DMS79 (cell line): ENCODE results near the gene FBXO11.

Experiments
- DNase-seq: peaks from one replicate; lab custom pipeline; 2025; lab: John Stamatoyannopoulos, UW

FBXO11 gene

GRCh38 chr2:47849368-47849767, 56.9 kb downstream of the FBXO11 start:
- no peak for DNase-seq

GRCh38 chr2:47844162-47844561, 62.1 kb downstream of the FBXO11 start:
- DNase-seq, result no peak

DNA sequence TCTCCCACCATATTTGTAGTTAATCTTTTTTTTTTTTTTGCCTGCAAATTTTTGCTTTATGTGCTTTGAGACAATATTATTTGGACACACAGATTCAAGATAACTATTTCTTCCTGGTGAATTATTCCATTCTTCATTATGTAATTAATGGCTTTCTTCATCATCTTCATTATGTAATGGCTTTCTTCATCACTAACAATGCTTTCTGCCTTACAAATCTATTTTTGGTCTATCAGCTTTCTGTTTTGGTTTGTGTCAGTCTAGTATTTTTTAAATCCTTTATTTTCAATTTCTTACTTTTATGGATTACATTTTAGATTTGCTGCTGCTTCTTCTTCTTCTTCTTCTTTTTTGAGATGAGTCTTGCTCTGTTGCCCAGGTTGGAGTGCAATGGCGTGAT, 62.9 kb downstream of the FBXO11 start:
- DNase-seq, result no peak

GRCh38 chr2:47842846-47843245, 63.5 kb downstream of the FBXO11 start:
- no peak for DNase-seq

- DNase-seq, result peak; percentile 83
These were observed 67.6 kb downstream of the FBXO11 start for GRCh38 chr2:47838686-47839085.

- no peak for DNase-seq
These were observed 68.0 kb downstream of the FBXO11 start for GRCh38 chr2:47838249-47838648.

- no peak for DNase-seq
These were observed 72.8 kb downstream of the FBXO11 start for GRCh38 chr2:47833516-47833968.

DNA sequence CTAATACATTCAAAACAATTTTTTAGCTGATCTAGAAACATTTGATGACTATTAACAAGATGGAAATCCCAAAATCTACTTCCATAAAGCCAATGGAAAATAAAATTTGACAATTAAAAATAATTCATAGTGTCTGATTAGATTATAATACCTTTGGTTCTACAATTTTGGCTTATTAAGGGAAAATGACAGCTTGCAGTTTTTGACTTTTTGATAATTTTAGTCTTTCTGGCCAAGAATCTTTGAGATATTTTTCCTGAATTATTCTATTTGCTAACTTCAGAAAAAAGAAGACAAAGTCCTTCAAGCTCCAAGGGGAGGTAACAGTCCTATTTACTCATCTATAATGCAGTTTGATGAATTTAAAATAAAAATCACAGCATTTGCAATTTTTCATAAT, 83.8 kb downstream of the FBXO11 start:
- no peak for DNase-seq

GRCh38 chr2:47819834-47820233, 86.5 kb downstream of the FBXO11 start:
- DNase-seq, result no peak

DNA sequence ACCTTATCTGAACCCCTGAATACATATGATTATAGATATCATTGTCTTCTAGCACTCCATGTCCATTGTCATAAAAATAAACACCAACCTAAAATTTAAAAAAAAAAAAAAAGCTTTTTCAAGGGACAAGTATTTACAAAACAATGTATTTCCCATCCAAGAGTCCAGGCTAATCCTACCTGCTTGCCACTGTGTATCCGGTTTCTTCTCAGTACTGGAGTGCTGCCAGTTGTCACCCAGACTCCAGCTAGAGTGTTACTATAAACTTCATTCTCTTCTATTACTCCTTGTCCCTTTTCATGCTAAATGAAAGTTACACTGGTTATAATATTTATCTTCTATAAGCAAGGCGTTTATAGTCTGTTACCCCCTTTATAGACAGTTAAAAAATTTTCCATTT, 87.5 kb downstream of the FBXO11 start:
- no peak for DNase-seq

DNA sequence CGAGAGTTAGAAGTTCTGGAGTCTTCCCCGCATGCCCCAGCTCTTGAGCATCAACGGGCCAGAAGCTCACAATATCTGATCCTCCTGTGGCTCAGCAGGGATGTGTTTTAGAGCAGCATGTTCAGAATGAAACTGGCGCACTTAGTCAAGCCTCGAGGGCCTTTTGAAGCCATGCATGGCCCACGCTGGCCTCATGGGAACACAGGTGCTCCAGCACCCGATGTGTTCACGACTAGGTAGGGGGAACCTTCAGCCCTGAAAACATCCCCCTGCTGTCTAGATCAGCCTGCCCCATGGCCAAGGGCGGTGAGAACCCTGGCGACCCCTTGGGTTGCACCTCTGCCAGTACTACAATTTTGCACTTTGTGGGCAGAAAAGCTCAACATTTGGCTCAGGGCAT, 90.5 kb downstream of the FBXO11 start:
- peak; percentile 38 for DNase-seq

DNA sequence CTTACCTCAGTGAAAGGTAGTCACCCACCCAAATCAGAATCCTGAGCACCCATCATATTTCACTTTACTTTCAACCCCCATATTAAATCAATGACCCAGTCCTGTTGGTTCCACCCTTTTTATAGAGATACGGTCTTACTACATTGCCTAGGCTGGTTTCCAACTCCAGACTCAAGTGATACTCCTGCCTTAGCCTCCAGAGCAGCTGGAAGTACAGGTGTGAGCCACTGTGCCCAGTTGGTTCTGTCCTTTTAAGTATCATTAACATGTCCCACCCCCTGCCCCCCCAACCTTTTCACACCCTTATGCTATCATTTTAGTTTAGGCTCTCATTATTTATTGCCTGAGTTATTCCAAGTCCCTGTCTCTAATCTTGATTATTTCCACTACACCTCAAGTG, 94.6 kb downstream of the FBXO11 start:
- peak; percentile 41 for DNase-seq

- no peak for DNase-seq
These were observed 95.4 kb downstream of the FBXO11 start for GRCh38 chr2:47810850-47811249.

GRCh38 chr2:47809903-47810302, 96.4 kb downstream of the FBXO11 start:
- DNase-seq, result no peak

GRCh38 chr2:47808614-47809013, 97.7 kb downstream of the FBXO11 start:
- DNase-seq, result no peak

GRCh38 chr2:47805850-47806249, 100.4 kb downstream of the FBXO11 start:
- no peak for DNase-seq

- DNase-seq, result no peak
These were observed 102.5 kb downstream of the FBXO11 start for GRCh38 chr2:47803770-47804169.

DNA sequence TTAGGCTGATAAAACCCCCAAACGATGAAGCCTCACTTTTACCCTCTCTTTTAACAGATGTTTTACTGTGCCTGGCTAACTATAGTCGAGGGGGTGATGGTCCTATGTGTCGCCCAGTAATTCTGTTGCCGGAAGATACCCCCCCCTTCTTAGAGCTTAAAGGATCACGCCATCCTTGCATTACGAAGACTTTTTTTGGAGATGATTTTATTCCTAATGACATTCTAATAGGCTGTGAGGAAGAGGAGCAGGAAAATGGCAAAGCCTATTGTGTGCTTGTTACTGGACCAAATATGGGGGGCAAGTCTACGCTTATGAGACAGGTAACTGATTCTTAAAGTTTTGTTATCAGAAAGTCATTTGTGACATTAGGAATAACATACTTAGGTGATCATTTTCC, 102.9 kb downstream of the FBXO11 start:
- DNase-seq, result no peak

DNA sequence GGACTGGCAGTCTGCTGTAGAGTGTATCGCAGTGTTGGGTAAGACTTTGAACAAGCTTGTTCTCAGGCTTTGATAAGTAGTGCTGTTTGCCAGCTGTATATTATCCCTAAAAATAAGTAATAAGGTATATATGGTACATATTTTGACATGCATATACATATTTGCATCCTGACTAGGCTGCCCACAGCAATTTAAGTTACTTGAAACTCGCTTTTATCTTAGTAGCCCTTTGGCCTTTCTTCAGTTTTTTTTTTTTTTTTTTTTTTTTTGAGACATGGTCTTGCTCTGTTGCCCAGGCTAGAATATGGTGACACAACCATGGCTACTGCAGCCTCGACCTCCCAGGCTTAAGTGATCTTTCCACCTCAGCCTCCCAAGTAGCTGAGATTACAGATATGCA, 105.2 kb downstream of the FBXO11 start:
- DNase-seq, result no peak

DNA sequence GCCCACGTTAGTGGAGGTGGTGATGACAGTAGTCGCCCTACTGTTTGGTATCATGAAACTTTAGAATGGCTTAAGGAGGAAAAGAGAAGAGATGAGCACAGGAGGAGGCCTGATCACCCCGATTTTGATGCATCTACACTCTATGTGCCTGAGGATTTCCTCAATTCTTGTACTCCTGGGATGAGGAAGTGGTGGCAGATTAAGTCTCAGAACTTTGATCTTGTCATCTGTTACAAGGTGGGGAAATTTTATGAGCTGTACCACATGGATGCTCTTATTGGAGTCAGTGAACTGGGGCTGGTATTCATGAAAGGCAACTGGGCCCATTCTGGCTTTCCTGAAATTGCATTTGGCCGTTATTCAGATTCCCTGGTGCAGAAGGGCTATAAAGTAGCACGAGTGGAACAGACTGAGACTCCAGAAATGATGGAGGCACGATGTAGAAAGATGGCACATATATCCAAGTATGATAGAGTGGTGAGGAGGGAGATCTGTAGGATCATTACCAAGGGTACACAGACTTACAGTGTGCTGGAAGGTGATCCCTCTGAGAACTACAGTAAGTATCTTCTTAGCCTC, 107.2 kb downstream of the FBXO11 start:
- DNase-seq, result no peak

DNA sequence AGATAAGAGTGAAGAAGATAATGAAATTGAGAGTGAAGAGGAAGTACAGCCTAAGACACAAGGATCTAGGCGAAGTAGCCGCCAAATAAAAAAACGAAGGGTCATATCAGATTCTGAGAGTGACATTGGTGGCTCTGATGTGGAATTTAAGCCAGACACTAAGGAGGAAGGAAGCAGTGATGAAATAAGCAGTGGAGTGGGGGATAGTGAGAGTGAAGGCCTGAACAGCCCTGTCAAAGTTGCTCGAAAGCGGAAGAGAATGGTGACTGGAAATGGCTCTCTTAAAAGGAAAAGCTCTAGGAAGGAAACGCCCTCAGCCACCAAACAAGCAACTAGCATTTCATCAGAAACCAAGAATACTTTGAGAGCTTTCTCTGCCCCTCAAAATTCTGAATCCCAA, 107.7 kb downstream of the FBXO11 start:
- DNase-seq, result no peak

DNA sequence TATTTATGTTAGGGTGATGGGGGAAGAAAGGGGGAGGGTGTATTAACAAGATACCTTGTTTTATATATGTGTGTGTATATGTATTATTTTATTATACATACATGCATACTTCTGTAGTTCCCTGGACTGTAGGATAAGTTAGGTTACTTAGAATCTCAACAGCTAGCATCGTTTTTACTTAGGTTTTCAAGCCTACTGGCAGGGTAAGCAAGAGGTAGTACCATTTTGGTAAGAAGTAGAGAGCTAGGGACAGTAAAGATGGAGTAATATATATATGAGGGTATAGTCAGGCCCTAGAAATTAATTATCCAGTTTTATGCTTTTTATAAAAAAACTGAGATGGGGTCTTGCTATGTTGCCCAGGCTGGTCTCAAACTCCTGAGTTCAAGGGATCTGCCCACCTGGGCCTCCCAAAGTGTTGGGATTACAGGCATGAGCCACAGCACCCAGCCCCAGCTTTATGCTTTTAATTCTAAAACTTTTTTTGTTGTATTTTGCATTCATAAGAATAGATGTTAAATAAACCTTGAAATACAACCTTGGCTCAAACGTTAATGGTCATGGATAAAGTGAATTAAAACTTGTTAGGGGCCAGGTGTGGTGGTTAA, 110.1 kb downstream of the FBXO11 start:
- DNase-seq, result no peak

DNA sequence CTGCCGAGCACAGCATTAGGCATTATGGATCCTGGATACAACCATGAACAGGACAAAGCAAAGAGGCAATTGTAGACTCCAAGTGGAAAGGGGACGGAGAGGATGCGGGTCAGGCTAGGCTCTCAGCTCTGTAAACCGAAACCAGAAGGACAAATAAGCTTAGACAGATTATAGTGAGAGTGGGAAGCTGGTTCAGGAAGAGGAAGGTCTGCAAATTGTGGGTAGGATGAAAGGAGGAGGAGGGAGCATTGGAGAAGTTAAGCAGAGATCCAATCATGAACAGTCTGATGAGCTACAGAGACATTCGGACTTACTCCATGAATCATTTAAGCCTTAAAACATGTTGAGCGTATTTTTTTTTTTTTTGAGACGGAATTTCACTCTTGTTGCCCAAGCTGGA, 120.3 kb downstream of the FBXO11 start:
- no peak for DNase-seq

GRCh38 chr2:47784352-47784851, 121.9 kb downstream of the FBXO11 start:
- DNase-seq, result peak; percentile 40
